WERI-Rb-1 (cell line): ENCODE measurements around the gene KRT2.

Experiments used
- DNase-seq: peaks from one replicate; pipeline ENCODE4 v3.0.0-alpha.2; 2020
- H3K27ac ChIP-seq: fragments of 250-450 bp; sonication (Bioruptor Pico); 2 replicates; pipeline ENCODE4 v1.5.1; 2020; ENCODE audit warnings: mild to moderate bottlenecking, moderate library complexity
- H3K27me3 ChIP-seq: fragments of 250-450 bp; sonication (Bioruptor Pico); 2 replicates; pipeline ENCODE4 v1.5.1; 2021; ENCODE audit warnings: mild to moderate bottlenecking, low read depth, moderate library complexity; ENCODE audit not compliant: insufficient read depth, severe bottlenecking
- H3K36me3 ChIP-seq: fragments of 250-450 bp; sonication (Bioruptor Pico); 2 replicates; pipeline ENCODE4 v1.5.1; 2020; ENCODE audit warnings: mild to moderate bottlenecking, moderate library complexity
- H3K4me3 ChIP-seq: 2 replicates; pipeline ENCODE4 v1.5.1; 2011; ENCODE audit warnings: low read depth, mild to moderate bottlenecking, control low read depth, low read length
- H3K9me3 ChIP-seq: fragments of 250-450 bp; sonication (Bioruptor Pico); 2 replicates; pipeline ENCODE4 v1.5.1; 2021; ENCODE audit warnings: mild to moderate bottlenecking, moderate library complexity; ENCODE audit not compliant: severe bottlenecking
- TF ChIP-seq, protein P1 (sequence below): IDR thresholded peaks from 2 replicates; pipeline ENCODE4 v1.5.1; 2011; ENCODE audit warnings: low read depth, mild to moderate bottlenecking, control low read depth, inconsistent platforms, low read length

The KRT2 gene

DNA sequence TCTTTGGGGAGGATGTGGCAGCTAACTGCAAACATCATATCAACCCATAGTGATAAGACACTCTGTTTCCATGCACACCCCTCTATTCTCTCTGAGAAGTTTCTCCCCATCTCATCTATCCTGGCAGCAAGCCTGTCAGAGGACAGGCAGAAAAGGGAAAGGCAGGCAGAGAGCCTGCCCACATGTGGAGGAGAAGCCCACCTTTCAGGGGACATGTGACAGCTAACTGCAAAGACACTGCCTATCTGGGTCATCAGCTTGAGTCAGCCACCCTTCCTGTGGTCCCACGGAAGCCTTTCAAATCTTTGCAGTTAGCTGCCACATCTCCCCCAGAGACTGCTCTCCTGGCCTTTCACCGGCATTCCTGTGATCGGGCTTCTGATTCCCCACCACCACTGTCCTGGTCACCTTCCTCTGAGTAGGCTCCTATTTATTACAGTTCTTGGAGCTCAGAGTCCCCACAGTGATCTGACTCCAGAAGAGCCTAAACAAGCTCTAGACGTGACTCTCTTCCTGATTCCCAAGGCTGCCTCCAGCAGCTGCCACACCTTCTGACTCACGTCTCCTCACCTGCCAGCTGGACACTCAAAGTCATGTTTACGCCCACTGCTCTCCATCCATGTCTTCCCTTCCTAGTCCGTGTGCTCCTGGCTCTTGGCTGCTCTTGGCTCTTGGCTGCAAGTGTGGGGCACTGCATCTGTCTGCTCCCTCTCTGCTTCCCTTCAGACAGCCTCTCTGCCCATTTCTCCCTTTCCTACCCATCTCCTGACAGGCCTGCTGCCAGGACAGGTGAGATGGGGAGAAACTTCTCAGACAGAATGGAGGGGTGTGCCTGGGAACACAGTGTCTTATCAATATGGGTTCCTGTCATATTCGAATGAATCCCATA, 35.7 kb upstream of the KRT2 start:
- Histone ChIP-seq H3K27me3 (peaks cover 95% of the 10 kb centered on the region), H3K36me3 (no peaks in the 10 kb centered on the region), H3K4me3 (no peak overlapping the region), H3K27ac (no peak overlapping the region), H3K9me3 (no peaks in the 10 kb centered on the region)
- no peak for DNase-seq
- TF ChIP-seq, protein P1, sequence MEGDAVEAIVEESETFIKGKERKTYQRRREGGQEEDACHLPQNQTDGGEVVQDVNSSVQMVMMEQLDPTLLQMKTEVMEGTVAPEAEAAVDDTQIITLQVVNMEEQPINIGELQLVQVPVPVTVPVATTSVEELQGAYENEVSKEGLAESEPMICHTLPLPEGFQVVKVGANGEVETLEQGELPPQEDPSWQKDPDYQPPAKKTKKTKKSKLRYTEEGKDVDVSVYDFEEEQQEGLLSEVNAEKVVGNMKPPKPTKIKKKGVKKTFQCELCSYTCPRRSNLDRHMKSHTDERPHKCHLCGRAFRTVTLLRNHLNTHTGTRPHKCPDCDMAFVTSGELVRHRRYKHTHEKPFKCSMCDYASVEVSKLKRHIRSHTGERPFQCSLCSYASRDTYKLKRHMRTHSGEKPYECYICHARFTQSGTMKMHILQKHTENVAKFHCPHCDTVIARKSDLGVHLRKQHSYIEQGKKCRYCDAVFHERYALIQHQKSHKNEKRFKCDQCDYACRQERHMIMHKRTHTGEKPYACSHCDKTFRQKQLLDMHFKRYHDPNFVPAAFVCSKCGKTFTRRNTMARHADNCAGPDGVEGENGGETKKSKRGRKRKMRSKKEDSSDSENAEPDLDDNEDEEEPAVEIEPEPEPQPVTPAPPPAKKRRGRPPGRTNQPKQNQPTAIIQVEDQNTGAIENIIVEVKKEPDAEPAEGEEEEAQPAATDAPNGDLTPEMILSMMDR = no peak

DNA sequence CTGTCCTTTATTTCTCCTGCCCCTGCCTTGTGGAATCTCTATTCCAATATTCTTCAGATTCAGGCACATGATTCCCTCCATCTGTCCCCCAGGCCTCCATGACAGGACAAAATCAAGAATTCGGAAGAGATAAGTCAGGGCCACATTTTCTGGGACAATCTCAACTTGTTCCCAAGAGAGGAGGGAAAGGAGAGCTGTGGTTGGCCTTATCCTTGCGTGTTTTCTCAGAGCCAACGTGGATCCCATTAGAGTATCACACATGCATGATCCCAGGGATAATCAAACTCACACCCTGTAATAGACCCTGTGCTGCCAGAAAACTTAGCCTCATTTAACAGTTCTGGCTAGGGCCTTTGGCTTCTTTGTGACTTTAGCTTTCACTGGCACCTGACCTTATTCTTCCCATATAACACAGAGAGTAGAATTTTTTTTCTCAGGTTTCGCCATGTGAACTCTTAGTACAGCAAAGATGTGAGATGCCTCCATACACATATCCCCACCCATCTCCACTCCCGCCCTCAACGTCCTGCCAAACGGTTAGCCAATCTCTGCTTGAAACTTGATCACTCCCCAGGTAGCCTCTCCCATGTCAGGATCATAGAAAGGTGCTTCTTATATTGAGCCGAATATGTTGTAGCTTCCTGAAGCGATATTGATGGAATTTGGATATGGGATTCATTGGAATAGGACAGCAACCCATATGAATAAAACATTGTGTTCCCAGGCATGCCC, 34.9 kb upstream of the KRT2 start:
- peaks cover 92% of the 10 kb centered on the region for H3K27me3 ChIP-seq
- TF ChIP-seq, protein P1 = no peak
- H3K4me3 ChIP-seq = no peak overlapping the region
- no peaks in the 10 kb centered on the region for H3K36me3 ChIP-seq
- no peaks in the 10 kb centered on the region for H3K9me3 ChIP-seq
- DNase-seq = no peak
- H3K27ac ChIP-seq = no peak overlapping the region

DNA sequence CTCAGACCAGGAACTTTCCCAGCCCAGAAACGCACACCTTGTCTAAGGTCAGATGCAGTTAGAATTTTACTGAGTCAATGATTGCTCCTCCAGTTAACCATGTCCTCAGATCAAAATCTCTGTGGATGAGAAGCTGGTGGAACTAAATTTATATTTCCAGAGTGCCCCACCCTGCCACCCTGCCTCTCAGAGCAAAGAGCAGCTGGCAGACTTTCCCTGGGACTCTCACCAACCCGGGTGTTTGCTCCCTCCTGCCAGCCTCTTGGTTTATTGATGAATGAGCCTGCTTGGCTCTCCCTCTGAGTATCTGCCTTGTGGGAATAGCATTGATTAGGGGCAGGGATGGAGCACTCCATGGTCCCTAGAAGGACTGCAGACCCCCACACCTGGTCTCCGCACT, 34.1 kb upstream of the KRT2 start:
- Histone ChIP-seq H3K36me3 (no peaks in the 10 kb centered on the region), H3K9me3 (no peaks in the 10 kb centered on the region), H3K27me3 (peaks cover 92% of the 10 kb centered on the region), H3K4me3 (no peak overlapping the region), H3K27ac (no peak overlapping the region)
- TF ChIP-seq, protein P1 = no peak
- no peak for DNase-seq

DNA sequence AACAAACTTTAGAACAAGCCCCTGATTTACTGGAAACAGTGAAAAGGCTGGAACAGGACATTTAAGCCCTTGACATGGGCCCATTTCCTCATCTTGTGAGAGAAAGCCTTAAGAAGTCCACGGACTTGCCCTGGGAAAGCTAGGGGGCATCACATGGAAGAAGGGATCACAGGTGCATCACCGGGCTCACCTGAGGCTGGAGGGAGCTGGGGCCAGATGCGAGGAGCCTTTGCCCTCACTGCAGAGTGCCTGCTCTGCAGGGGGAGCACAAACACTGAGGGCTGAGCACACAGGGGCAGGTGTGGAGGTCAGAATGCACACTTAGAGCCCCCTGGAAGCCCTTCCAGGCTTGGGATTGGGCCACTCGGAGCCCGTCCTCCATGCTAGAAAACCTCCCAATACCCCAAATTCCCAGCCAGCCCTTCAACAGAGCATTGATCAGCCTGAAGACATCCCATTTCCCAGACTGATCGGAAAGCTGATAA, 33.4 kb upstream of the KRT2 start:
- TF ChIP-seq, protein P1 = no peak
- no peak overlapping the region for H3K27ac ChIP-seq

DNA sequence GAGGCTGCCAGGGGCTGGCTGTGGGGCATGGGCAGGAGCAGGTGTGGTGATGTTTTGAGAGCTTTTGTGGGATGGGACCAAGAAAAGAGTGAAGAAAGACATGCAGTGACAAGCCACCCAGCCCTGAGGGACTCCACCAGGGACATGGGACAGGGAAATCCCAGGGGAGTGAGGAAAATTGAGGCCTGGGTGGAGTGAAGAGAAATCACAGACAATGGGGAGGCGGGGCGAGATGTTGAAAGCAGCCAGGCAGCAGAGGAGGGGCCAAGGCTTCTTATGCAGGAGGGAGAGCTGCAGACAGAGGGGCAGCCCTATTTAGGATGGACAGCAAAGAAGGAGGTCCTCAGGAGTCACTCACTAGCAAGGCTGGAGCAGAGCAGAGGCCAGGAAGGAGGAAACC, 32.4 kb upstream of the KRT2 start:
- TF ChIP-seq, protein P1 = no peak
- no peaks in the 10 kb centered on the region for H3K9me3 ChIP-seq
- DNase-seq = no peak
- no peak overlapping the region for H3K4me3 ChIP-seq
- no peaks in the 10 kb centered on the region for H3K36me3 ChIP-seq
- H3K27ac ChIP-seq = no peak overlapping the region
- peaks cover 90% of the 10 kb centered on the region for H3K27me3 ChIP-seq

More for the DNA sequence above, 33.4 kb upstream of the KRT2 start:
- Histone ChIP-seq H3K27me3 (peaks cover 90% of the 10 kb centered on the region), H3K9me3 (no peaks in the 10 kb centered on the region), H3K36me3 (no peaks in the 10 kb centered on the region), H3K4me3 (no peak overlapping the region)
- DNase-seq = no peak
